ENCODE results near the gene FBXL2. TPM values are rescaled to one million over a fixed set of nuclear protein-coding genes. Genes with fewer than 3 reads are reported as not detected.
"Not testable (repeated sequence)": the region's sequence is repeated elsewhere in the genome, so short reads cannot be mapped to it uniquely, and the experiment has no call there.

The FBXL2 gene
- total and polyA plus RNA-seq, 7 donors = 1.2 to 17.2 (median 10.3) TPM; not detected in 2

- peaks cover 24 to 97% (median 69%) of the 10 kb centered on the region in 4 donors for H3K36me3 ChIP-seq
- no peak overlapping the region for H3K4me3 ChIP-seq
- TF ChIP-seq POLR2A (IDR thresholded peaks at IDR 0.05) (no peak), POLR2AphosphoS5 (IDR thresholded peaks at IDR 0.05) (no peak), EP300 (IDR thresholded peaks at IDR 0.05) (no peak), CTCF (IDR thresholded peaks at IDR 0.05) (no peak)
- H3K9me3 ChIP-seq = no peaks in the 10 kb centered on the region
- WGBS, 2 donors = 97 to 98% methylated on average over 3 of the region's 3 CpGs
- no peaks in the 10 kb centered on the region for H3K4me1 ChIP-seq
- no peak overlapping the region for H3K27ac ChIP-seq
- intact Hi-C loops (cut with DNase I) = no loop called here
- DNase-seq = no peak
- H3K27me3 ChIP-seq = no peaks in the 10 kb centered on the region
These were observed 125.7 kb downstream of the FBXL2 start for GRCh38 chr3:33402936-33403335.

GRCh38 chr3:33403756-33404155 is 126.5 kb downstream of the FBXL2 start:
- H3K27me3 ChIP-seq = no peaks in the 10 kb centered on the region
- H3K9me3 ChIP-seq = no peaks in the 10 kb centered on the region
- intact Hi-C loops (cut with DNase I) = no loop called here
- TF ChIP-seq EP300 (IDR thresholded peaks at IDR 0.05) (no peak), POLR2A (IDR thresholded peaks at IDR 0.05) (no peak)
- no peak overlapping the region for H3K27ac ChIP-seq
- peaks cover 24 to 97% (median 70%) of the 10 kb centered on the region in 4 donors for H3K36me3 ChIP-seq
- H3K4me3 ChIP-seq = no peak overlapping the region
- WGBS, 2 donors = 92 to 97% methylated on average over 6 of the region's 6 CpGs
- DNase-seq = no peak
- H3K4me1 ChIP-seq = no peaks in the 10 kb centered on the region

- H3K36me3 ChIP-seq = peaks cover 6 to 80% (median 46%) of the 10 kb centered on the region in 4 donors
- intact Hi-C loops (cut with DNase I) = not testable (repeated sequence)
- WGBS, 2 donors = 93 to 96% methylated on average over 3 of the region's 3 CpGs
These were observed 133.6 kb downstream of the FBXL2 start for GRCh38 chr3:33410816-33411215.

GRCh38 chr3:33417066-33417673 is 139.9 kb downstream of the FBXL2 start:
- Histone ChIP-seq H3K4me3 (no peak overlapping the region), H3K9me3 (no peaks in the 10 kb centered on the region), H3K36me3 (peaks cover 6 to 59% (median 7%) of the 10 kb centered on the region in 4 donors), H3K4me1 (no peaks in the 10 kb centered on the region), H3K27me3 (no peaks in the 10 kb centered on the region), H3K27ac (no peak overlapping the region)
- intact Hi-C loops (cut with DNase I) = no loop called here
- 86 to 91% methylated on average over 3 of the region's 3 CpGs for WGBS, 2 donors
- DNase-seq = no peak
- no peak for TF ChIP-seq EP300 (IDR thresholded peaks at IDR 0.05)
- TF ChIP-seq POLR2A (IDR thresholded peaks at IDR 0.05) = no peak
- TF ChIP-seq CTCF (IDR thresholded peaks at IDR 0.05) = no peak
- no peak for TF ChIP-seq POLR2AphosphoS5 (IDR thresholded peaks at IDR 0.05)

More at GRCh38 chr3:33410816-33411215, 133.6 kb downstream of the FBXL2 start:
- H3K4me1 ChIP-seq, H3K4me3 ChIP-seq, H3K27me3 ChIP-seq, DNase-seq, H3K27ac ChIP-seq, H3K9me3 ChIP-seq: not testable (repeated sequence)

GRCh38 chr3:33419948-33420347 is 142.7 kb downstream of the FBXL2 start:
- TF ChIP-seq POLR2AphosphoS5 (IDR thresholded peaks at IDR 0.05) (no peak), CTCF (IDR thresholded peaks at IDR 0.05) (no peak), POLR2A (IDR thresholded peaks at IDR 0.05) (no peak), EP300 (IDR thresholded peaks at IDR 0.05) (no peak)
- no peak overlapping the region for H3K27ac ChIP-seq
- peaks cover 0 to 4% (median 1%) of the 10 kb centered on the region in 4 donors for H3K4me1 ChIP-seq
- DNase-seq = no peak
- intact Hi-C loops (cut with DNase I) = no loop called here
- WGBS, 2 donors = 79 to 88% methylated on average over 1 of the region's 1 CpG
- no peaks in the 10 kb centered on the region for H3K27me3 ChIP-seq
- H3K36me3 ChIP-seq = peaks cover 0 to 76% (median 4%) of the 10 kb centered on the region in 4 donors
- H3K4me3 ChIP-seq = no peak overlapping the region
- no peaks in the 10 kb centered on the region for H3K9me3 ChIP-seq

- TF ChIP-seq POLR2AphosphoS5 (IDR thresholded peaks at IDR 0.05) (no peak), POLR2A (IDR thresholded peaks at IDR 0.05) (no peak), CTCF (IDR thresholded peaks at IDR 0.05) (no peak), EP300 (IDR thresholded peaks at IDR 0.05) (no peak)
- H3K27ac ChIP-seq = no peak overlapping the region
- H3K9me3 ChIP-seq = no peaks in the 10 kb centered on the region
- WGBS, 2 donors = 97 to 99% methylated on average over 2 of the region's 2 CpGs
- H3K4me3 ChIP-seq = no peak overlapping the region
- H3K27me3 ChIP-seq = no peaks in the 10 kb centered on the region
- H3K4me1 ChIP-seq = peaks cover 0 to 9% (median 4%) of the 10 kb centered on the region in 4 donors
- intact Hi-C loops (cut with DNase I) = no loop called here
- peaks cover 0 to 73% (median 4%) of the 10 kb centered on the region in 4 donors for H3K36me3 ChIP-seq
- no peak for DNase-seq
These were observed 143.7 kb downstream of the FBXL2 start for GRCh38 chr3:33420966-33421365.
